ENCODE measurements around the gene GDF9. TPM values are rescaled to one million over a fixed set of nuclear protein-coding genes. Genes with fewer than 3 reads are reported as not detected.

The GDF9 gene
- total RNA-seq, 1 experiment from 2014 or later, result 0.49 TPM

GRCh38 chr5:132819468-132819867 lies 46.8 kb downstream of the GDF9 start:
- Histone ChIP-seq H2AFZ (ENCODE audit: low read depth, low read length, poor library complexity, severe bottlenecking) (no peak overlapping the region), H3K4me1 (ENCODE audit: control insufficient read depth in 1 of 2, insufficient read depth in 2 of 2, low read length in 2 of 2) (peaks cover 0 to 11% of the 10 kb centered on the region in 2 experiments; a peak in 1 of 4 replicates)

More at GRCh38 chr5:132819468-132819867, 46.8 kb downstream of the GDF9 start:
- Histone ChIP-seq H4K20me1 (ENCODE audit: insufficient read depth) (no peaks in the 10 kb centered on the region), H3K4me2 (ENCODE audit: low read length) (no peak overlapping the region), H3K79me2 (ENCODE audit: insufficient read depth, low read length) (no peaks in the 10 kb centered on the region), H3K4me3 (replicated peaks in 1 of 2; ENCODE audit: low read depth in 1 of 2, low read length in 2 of 2) (no peak overlapping the region), H3K9ac (ENCODE audit: low read length) (no peak overlapping the region), H3K36me3 (ENCODE audit: control insufficient read depth in 1 of 2, insufficient read depth in 2 of 2, low read length in 2 of 2) (no peaks in the 10 kb centered on the region), H3K9me2 (ENCODE audit: insufficient read depth) (no peaks in the 10 kb centered on the region), H3K27ac (ENCODE audit: low read depth, low read length) (no peak overlapping the region), H3K9me3 (ENCODE audit: control insufficient read depth in 1 of 2, insufficient read depth in 1 of 2, low read depth in 1 of 2, low read length in 2 of 2) (no peaks in the 10 kb centered on the region), H3K27me3 (ENCODE audit: insufficient read depth, low read length) (no peaks in the 10 kb centered on the region)
- intact Hi-C loops (cut with micrococcal nuclease), result no loop called here
- RAD21 ChIA-PET (ENCODE audit: low non-redundant PET in 1 of 2, low total read pairs in 2 of 2, uncharacterized antibody in 2 of 2, unreplicated experiment in 2 of 2), result interaction anchor here (0.7 to 1.3 kb wide), 6 partner anchors 12 to 314 kb away, joined by 3 to 8 read pairs (median 5); no protein-coding TSS in a partner anchor
- BruUV-seq (replicated peaks), result no TSS peak
- ATAC-seq (no peak), DNase-seq (ENCODE audit: low read depth, low spot score) (no peak)
- POLR2A ChIA-PET, result interaction anchor here (0.8 to 1.4 kb wide), 2 partner anchors 64 to 82 kb away, joined by 4 read pairs; partner anchors contain the start of gene KIF3A
- TF ChIP-seq, protein P1, sequence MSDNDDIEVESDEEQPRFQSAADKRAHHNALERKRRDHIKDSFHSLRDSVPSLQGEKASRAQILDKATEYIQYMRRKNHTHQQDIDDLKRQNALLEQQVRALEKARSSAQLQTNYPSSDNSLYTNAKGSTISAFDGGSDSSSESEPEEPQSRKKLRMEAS (IDR thresholded peaks at IDR 0.05), result no peak
- TF ChIP-seq SRF (IDR thresholded peaks at IDR 0.05; ENCODE audit: low read depth) (no peak), TCF7L2 (IDR thresholded peaks at IDR 0.05; ENCODE audit: borderline replicate concordance, extremely low read depth, insufficient read depth, insufficient read length) (no peak), POLR2AphosphoS5 (IDR thresholded peaks at IDR 0.05; ENCODE audit: low read depth, low read length) (no peak), CBX3 (IDR thresholded peaks at IDR 0.05; ENCODE audit: low read depth) (no peak), CEBPB (IDR thresholded peaks at IDR 0.05; ENCODE audit: low read depth) (no peak), SP1 (IDR thresholded peaks at IDR 0.05; ENCODE audit: low read depth) (no peak), SIN3A (IDR thresholded peaks at IDR 0.05; ENCODE audit: low read depth) (no peak), ZNF274 (IDR thresholded peaks at IDR 0.05; ENCODE audit: low read depth, low read length) (no peak), ZFX (IDR thresholded peaks at IDR 0.05) (no peak), JUND (IDR thresholded peaks at IDR 0.05) (no peak), RAD21 (IDR thresholded peaks at IDR 0.05; ENCODE audit: low read depth) (no peak), EZH2 (IDR thresholded peaks at IDR 0.05) (no peak), EGR1 (IDR thresholded peaks at IDR 0.05; ENCODE audit: low read depth) (no peak), EZH2phosphoT487 (IDR thresholded peaks at IDR 0.05; ENCODE audit: borderline replicate concordance) (no peak), ELF1 (IDR thresholded peaks at IDR 0.05; ENCODE audit: borderline replicate concordance, low read depth) (no peak), YY1 (IDR thresholded peaks at IDR 0.05; ENCODE audit: extremely low read depth, insufficient replicate concordance, low read depth, low read length) (no peak), POLR2A (IDR thresholded peaks at IDR 0.05; ENCODE audit: borderline replicate concordance, extremely low read depth, insufficient read depth, insufficient read length) (no peak)
- TF ChIP-seq, protein P2, sequence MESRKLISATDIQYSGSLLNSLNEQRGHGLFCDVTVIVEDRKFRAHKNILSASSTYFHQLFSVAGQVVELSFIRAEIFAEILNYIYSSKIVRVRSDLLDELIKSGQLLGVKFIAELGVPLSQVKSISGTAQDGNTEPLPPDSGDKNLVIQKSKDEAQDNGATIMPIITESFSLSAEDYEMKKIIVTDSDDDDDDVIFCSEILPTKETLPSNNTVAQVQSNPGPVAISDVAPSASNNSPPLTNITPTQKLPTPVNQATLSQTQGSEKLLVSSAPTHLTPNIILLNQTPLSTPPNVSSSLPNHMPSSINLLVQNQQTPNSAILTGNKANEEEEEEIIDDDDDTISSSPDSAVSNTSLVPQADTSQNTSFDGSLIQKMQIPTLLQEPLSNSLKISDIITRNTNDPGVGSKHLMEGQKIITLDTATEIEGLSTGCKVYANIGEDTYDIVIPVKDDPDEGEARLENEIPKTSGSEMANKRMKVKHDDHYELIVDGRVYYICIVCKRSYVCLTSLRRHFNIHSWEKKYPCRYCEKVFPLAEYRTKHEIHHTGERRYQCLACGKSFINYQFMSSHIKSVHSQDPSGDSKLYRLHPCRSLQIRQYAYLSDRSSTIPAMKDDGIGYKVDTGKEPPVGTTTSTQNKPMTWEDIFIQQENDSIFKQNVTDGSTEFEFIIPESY (IDR thresholded peaks at IDR 0.05; ENCODE audit: extremely low read depth, insufficient replicate concordance, low read length), result no peak
- CTCF ChIA-PET, result interaction anchor here (0.6 to 3.9 kb wide), 32 partner anchors 10 to 451 kb away, joined by 3 to 69 read pairs (median 4); partner anchors contain the start of genes CCNI2, GDF9, KIF3A and SHROOM1

Measured in HCT116 (cell line).